Hematopoietic multipotent progenitor cell (in vitro differentiated cells): Measurements from ENCODE around the gene OTOS. TPM values are rescaled to one million over a fixed set of nuclear protein-coding genes. Genes with fewer than 3 reads are reported as not detected.

Experiments used
- DNase-seq, 3 donors: peaks; one replicate each; pipeline ENCODE4 v3.0.0-alpha.2; 2011 to 2015; ENCODE audit warnings: low read depth in 2 of 3, low spot score in 2 of 3
- total RNA-seq: library from RNA; depleted of rRNA; stranded (reverse); fragments of >200 nt; gene quantifications from one replicate; pipeline ENCODE4 v1.2.3, GENCODE V29; 2012

Gene OTOS
- not detected for total RNA-seq

- no peak for DNase-seq
Measured at GRCh38 chr2:240140511-240140910, at the start of gene OTOS. Gene OTOS (minus strand): TSS chr2:240140658. CDS start chr2:240140326, 332 bp downstream.

GRCh38 chr2:240189686-240190085 is 49.2 kb upstream of the OTOS start:
- DNase-seq = no peak

GRCh38 chr2:240187989-240188590 is 47.6 kb upstream of the OTOS start:
- DNase-seq = no peak

GRCh38 chr2:240186191-240186725 is 45.8 kb upstream of the OTOS start:
- no peak for DNase-seq

- DNase-seq = no peak
Measured at GRCh38 chr2:240184656-240185055, 44.2 kb upstream of the OTOS start.

- DNase-seq = no peak
Measured at GRCh38 chr2:240183875-240184590, 43.6 kb upstream of the OTOS start.

GRCh38 chr2:240183006-240183874 is 42.8 kb upstream of the OTOS start:
- DNase-seq = no peak

GRCh38 chr2:240182476-240182875 is 42.0 kb upstream of the OTOS start:
- no peak for DNase-seq

- no peak for DNase-seq
Measured at GRCh38 chr2:240182001-240182400, 41.5 kb upstream of the OTOS start.

GRCh38 chr2:240179941-240180666 is 39.6 kb upstream of the OTOS start:
- DNase-seq = no peak

GRCh38 chr2:240179186-240179815 is 38.8 kb upstream of the OTOS start:
- no peak for DNase-seq

- DNase-seq = no peak
Measured at GRCh38 chr2:240178564-240178963, 38.1 kb upstream of the OTOS start.

- DNase-seq = no peak
Measured at GRCh38 chr2:240174496-240174895, 34.0 kb upstream of the OTOS start.

GRCh38 chr2:240172071-240172895 is 31.8 kb upstream of the OTOS start:
- DNase-seq = no peak

- no peak for DNase-seq
Measured at GRCh38 chr2:240170883-240171282, 30.4 kb upstream of the OTOS start.

- no peak for DNase-seq
Measured at GRCh38 chr2:240170354-240170735, 29.9 kb upstream of the OTOS start.

- no peak for DNase-seq
Measured at GRCh38 chr2:240169486-240170353, 29.3 kb upstream of the OTOS start.
